Fibroblast of lung (primary cell): ENCODE measurements around the gene BABAM2.

Source experiments
- EZH2 ChIP-seq: IDR thresholded peaks from 2 replicates; pipeline ENCODE4 v1.5.1; 2012; ENCODE audit warnings: low read length, control low read depth, mild to moderate bottlenecking; ENCODE audit errors: missing control alignments
- TF ChIP-seq, protein P1 (sequence below), 2 donors: IDR thresholded peaks in 1 of 2; conservative IDR thresholded peaks in 1 of 2; 1 replicate in 1 of 2; 2 replicates in 1 of 2; pipeline ENCODE4 v1.5.1; 2011 to 2012; ENCODE audit warnings: low read length in 2 of 2, control low read depth in 1 of 2, inconsistent platforms in 1 of 2, low read depth in 1 of 2, mild to moderate bottlenecking in 1 of 2

DNA sequence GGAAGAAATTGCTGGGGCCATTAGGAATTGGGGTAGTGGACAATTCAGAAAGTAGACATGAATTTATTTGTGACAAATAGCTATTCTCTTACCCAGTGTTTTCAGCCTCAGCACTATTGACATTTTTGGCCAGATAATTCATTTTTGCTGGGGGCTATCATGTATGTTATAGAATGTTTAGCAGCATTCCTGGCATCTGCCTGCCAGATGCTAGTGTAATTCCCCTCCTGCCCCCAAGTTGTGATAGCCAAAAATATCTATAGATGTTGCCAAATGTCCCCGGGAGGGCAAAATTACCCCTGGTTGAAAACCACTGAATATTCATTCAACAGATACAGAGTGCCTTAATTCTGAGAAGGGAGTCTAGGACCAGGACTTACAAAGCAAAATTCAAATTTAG is 183.6 kb downstream of the BABAM2 start:
- TF ChIP-seq, protein P1, sequence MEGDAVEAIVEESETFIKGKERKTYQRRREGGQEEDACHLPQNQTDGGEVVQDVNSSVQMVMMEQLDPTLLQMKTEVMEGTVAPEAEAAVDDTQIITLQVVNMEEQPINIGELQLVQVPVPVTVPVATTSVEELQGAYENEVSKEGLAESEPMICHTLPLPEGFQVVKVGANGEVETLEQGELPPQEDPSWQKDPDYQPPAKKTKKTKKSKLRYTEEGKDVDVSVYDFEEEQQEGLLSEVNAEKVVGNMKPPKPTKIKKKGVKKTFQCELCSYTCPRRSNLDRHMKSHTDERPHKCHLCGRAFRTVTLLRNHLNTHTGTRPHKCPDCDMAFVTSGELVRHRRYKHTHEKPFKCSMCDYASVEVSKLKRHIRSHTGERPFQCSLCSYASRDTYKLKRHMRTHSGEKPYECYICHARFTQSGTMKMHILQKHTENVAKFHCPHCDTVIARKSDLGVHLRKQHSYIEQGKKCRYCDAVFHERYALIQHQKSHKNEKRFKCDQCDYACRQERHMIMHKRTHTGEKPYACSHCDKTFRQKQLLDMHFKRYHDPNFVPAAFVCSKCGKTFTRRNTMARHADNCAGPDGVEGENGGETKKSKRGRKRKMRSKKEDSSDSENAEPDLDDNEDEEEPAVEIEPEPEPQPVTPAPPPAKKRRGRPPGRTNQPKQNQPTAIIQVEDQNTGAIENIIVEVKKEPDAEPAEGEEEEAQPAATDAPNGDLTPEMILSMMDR (conservative IDR thresholded peaks at IDR 0.05 in 1 of 2, IDR thresholded peaks at IDR 0.05 in 1 of 2; ENCODE audit: low read depth in 1 of 2, low read length in 2 of 2), result no peak
- no peak for TF ChIP-seq EZH2
